Ectodermal cell (in vitro differentiated cells): ENCODE measurements around the gene NCAN.
"Not testable (repeated sequence)": the region's sequence is repeated elsewhere in the genome, so short reads cannot be mapped to it uniquely, and the experiment has no call there.

Experiments used
- H3K27ac ChIP-seq: 2 replicates; pipeline ENCODE4 v1.7.0; 2013; ENCODE audit warnings: mild to moderate bottlenecking, low read depth, low read length; ENCODE audit not compliant: insufficient read depth, poor library complexity, severe bottlenecking
- H3K27me3 ChIP-seq: 2 replicates; pipeline ENCODE4 v1.7.0; 2013; ENCODE audit warnings: mild to moderate bottlenecking, low read length; ENCODE audit not compliant: insufficient read depth, control insufficient read depth, poor library complexity, severe bottlenecking
- H3K36me3 ChIP-seq: one replicate; pipeline ENCODE4 v1.7.0; 2013; ENCODE audit warnings: low read length; ENCODE audit not compliant: control insufficient read depth, insufficient read depth
- H3K4me1 ChIP-seq: one replicate; pipeline ENCODE4 v1.7.0; 2013; ENCODE audit warnings: low read length; ENCODE audit not compliant: control insufficient read depth, insufficient read depth
- H3K4me3 ChIP-seq: 2 replicates; pipeline ENCODE4 v1.7.0; 2013; ENCODE audit warnings: low read depth, low read length, control low read depth; ENCODE audit not compliant: insufficient read depth
- H3K9me3 ChIP-seq: 2 replicates; pipeline ENCODE4 v1.7.0; 2013; ENCODE audit warnings: mild to moderate bottlenecking, low read length, moderate library complexity; ENCODE audit not compliant: control insufficient read depth
- WGBS, 2 experiments: methylation state at CpG; one replicate each; pipeline ENCODE4 v1.1.7; 2013; ENCODE audit warnings: missing lambda C conversion rate in 2 of 2; 5-methylcytosine and 5-hydroxymethylcytosine counted together

Gene NCAN

DNA sequence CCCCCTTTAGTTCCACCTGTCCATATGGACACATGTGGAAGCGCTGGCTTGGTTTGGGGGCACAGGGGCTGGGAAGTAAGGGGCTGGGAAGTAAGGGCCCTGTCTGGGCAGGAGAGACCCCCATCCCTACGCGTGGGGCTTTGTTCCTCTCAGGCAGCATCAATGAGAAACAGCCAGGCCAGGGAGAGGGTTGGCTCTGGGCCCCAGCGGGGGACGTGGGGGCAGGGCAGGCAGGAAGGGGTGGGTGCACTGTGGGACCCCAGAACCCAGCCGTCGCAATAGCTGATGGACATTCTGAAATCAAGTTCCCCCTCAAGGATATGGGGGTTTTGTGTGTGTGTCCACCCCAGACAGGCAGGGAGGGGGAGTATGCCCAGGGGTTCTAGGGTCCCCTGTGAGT lies 1.2 kb downstream of the NCAN start:
- H3K27ac ChIP-seq = no peak overlapping the region
- H3K4me1 ChIP-seq = peaks cover 6% of the 10 kb centered on the region
- H3K4me3 ChIP-seq = no peak overlapping the region
- H3K9me3 ChIP-seq = no peaks in the 10 kb centered on the region
- peaks cover 63% of the 10 kb centered on the region for H3K27me3 ChIP-seq
- 18 to 19% methylated on average over 7 of the region's 7 CpGs for WGBS, 2 experiments
- no peaks in the 10 kb centered on the region for H3K36me3 ChIP-seq

DNA sequence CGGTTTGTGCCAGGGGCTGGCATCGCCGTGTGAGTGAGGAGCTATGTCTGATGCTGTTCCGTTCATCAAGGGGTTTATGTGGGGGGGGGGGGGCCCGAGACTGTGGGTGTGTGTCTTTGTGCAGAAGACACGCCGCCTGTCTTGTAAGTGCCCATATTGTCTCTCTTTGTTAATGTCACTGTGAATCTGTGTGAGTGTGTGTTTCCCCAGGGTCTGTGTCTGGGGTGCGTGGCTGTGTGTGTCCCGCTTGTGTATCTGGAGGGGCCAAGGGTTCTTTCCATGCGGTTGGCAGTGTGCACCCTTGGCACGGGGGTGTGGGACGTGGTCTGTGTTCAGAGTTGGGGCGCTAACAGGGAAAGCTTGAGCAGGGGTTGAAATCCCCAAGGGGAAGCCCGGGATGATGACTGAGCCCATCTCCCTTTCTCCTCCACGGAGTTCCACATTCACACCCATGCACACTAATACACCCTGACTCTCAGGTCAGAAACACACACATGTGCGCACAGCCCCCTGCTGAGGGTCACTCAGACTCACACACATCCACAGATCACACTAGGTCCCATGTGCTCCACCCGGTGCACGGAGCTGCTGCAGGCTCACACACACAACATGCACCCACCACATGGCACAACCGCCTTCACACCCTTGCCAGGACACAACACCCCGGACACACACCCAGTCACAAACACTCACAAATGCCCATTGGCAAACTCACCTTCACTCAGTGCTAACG lies 1.8 kb downstream of the NCAN start:
- H3K27ac ChIP-seq = no peak overlapping the region
- H3K36me3 ChIP-seq = no peaks in the 10 kb centered on the region
- H3K4me1 ChIP-seq = peaks cover 5% of the 10 kb centered on the region
- WGBS, 2 experiments = 45 to 50% methylated on average over 20 to 21 of the region's 21 CpGs
- H3K27me3 ChIP-seq = peaks cover 63% of the 10 kb centered on the region
- no peaks in the 10 kb centered on the region for H3K9me3 ChIP-seq
- no peak overlapping the region for H3K4me3 ChIP-seq

DNA sequence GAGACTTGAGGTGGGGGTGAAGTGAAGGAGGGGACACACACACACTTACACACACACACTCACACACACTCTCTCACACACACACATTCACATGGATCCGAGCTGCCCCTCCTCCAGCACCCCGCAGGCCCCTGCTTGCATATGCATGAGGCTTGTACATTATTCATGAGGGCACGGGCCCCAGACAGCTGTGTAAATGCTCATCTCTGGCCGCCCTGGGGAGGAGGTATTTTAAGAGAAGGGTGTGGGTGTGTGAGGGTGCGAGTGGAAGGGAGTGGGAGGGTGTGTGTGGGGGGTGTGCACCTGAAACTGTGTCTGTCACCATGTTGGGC lies 2.4 kb downstream of the NCAN start:
- no peak overlapping the region for H3K4me3 ChIP-seq
- H3K36me3 ChIP-seq = no peaks in the 10 kb centered on the region
- H3K9me3 ChIP-seq = no peaks in the 10 kb centered on the region
- peaks cover 5% of the 10 kb centered on the region for H3K4me1 ChIP-seq
- H3K27ac ChIP-seq = no peak overlapping the region
- 5% methylated on average over 5 of the region's 5 CpGs for WGBS, 2 experiments
- H3K27me3 ChIP-seq = peaks cover 57% of the 10 kb centered on the region

DNA sequence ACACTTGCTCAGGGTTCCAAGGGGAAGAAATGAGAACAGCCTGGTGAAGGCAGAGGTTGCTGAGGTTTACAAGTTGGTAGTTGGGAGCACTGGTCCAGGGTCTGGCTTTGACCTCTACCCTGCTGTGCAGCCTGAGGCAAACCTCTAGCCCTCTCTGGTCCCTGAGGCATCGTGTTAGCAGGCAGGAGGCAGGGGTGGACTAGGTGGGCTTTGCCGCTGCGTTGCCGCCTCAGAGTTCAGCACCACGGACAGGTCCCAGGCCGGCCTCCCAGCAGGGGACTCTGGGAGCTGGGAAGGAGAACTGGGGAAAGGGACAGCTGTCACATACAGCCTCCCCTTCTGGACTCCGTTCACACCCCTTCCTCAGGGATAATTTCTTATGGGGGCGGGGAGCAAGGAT lies 3.1 kb downstream of the NCAN start:
- Histone ChIP-seq H3K4me1 (peaks cover 5% of the 10 kb centered on the region), H3K4me3 (no peak overlapping the region), H3K27ac (no peak overlapping the region), H3K27me3 (peaks cover 50% of the 10 kb centered on the region), H3K9me3 (no peaks in the 10 kb centered on the region), H3K36me3 (no peaks in the 10 kb centered on the region)
- 1 to 2% methylated on average over 8 of the region's 8 CpGs for WGBS, 2 experiments

DNA sequence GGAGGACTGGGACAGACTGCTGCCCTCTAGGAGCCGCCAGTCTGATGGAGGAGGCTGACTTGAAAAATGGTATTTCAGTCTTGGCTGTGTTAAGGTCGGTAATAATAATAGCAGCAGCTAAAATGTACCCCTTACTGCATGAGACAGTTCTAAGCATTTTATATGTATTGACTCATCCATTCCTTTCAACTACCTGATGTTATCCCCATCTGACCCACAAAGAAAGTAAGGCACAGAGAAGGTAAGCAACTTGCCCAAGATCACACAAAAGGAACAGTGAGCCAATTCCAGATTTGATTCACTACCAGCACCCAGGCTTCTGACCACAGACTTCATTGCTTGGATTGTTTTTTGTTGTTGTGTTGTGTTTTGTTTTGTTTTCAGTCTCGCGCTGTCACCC lies 4.0 kb downstream of the NCAN start:
- Histone ChIP-seq H3K9me3 (no peaks in the 10 kb centered on the region), H3K27ac (no peak overlapping the region), H3K4me1 (peaks cover 5% of the 10 kb centered on the region), H3K36me3 (no peaks in the 10 kb centered on the region), H3K27me3 (peaks cover 41% of the 10 kb centered on the region), H3K4me3 (no peak overlapping the region)
- WGBS, 2 experiments = 69 to 83% methylated on average over 3 to 4 of the region's 4 CpGs

- Histone ChIP-seq H3K27ac (no peak overlapping the region), H3K36me3 (no peaks in the 10 kb centered on the region), H3K27me3 (peaks cover 28% of the 10 kb centered on the region), H3K9me3 (no peaks in the 10 kb centered on the region), H3K4me1 (peaks cover 5% of the 10 kb centered on the region), H3K4me3 (no peak overlapping the region)
- 36% methylated on average over 4 of the region's 4 CpGs for WGBS, 2 experiments
Measured at GRCh38 chr19:19217099-19217498, 5.3 kb downstream of the NCAN start.

DNA sequence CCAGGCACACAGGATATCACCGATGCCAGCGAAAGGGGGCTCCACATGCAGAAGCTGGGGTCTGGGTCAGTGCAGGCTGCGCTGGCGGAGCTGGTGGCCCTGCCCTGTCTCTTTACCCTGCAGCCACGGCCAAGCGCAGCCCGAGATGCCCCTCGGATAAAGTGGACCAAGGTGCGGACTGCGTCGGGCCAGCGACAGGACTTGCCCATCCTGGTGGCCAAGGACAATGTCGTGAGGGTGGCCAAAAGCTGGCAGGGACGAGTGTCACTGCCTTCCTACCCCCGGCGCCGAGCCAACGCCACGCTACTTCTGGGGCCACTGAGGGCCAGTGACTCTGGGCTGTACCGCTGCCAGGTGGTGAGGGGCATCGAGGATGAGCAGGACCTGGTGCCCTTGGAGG lies 7.2 kb downstream of the NCAN start:
- Histone ChIP-seq H3K9me3 (no peaks in the 10 kb centered on the region), H3K36me3 (no peaks in the 10 kb centered on the region), H3K27me3 (peaks cover 15% of the 10 kb centered on the region), H3K27ac (no peak overlapping the region), H3K4me3 (no peak overlapping the region), H3K4me1 (no peaks in the 10 kb centered on the region)
- 89% methylated on average over 21 of the region's 21 CpGs for WGBS, 2 experiments

DNA sequence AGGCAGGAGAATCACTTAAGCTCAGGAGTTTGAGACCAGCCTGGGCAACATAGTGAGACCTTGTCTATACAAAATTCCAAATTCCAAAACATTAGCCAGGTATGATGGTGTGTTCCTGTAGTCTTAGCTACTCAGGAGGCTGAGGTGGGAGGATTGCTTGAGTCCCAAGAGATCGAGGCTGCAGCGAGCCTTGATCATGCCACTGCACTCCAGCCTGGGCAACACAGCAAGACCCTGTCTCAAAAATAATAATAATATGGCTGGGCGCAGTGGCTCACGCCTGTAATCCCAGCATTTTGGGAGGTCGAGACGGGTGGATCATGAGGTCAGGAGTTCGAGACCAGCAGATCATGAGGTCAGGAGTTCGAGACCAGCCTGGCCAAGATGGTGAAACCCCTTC lies 9.2 kb downstream of the NCAN start:
- H3K36me3 ChIP-seq, H3K4me3 ChIP-seq, H3K27ac ChIP-seq, H3K4me1 ChIP-seq, H3K9me3 ChIP-seq: not testable (repeated sequence)
- H3K27me3 ChIP-seq = peaks cover 27% of the 10 kb centered on the region
- 85 to 89% methylated on average over 8 of the region's 8 CpGs for WGBS, 2 experiments

DNA sequence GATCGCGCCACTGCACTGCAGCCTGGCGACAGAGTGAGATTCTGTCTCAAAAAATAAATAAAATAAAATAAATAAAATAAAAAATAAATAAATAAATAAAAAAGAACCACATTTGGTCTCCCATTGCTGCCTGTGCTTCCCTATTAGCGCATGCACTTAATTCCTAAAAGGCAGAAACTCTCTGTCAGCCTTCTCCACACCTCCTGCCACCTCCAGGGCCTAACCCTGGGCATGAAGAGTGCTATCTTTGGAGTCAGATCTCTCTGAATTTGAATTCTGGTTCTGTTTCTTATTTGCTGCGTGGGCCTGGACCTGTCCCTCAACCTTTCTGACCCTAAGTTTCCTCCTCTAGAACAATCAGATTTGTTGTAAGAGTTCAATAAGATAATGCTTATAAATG lies 11.3 kb downstream of the NCAN start:
- Histone ChIP-seq H3K27me3 (peaks cover 33% of the 10 kb centered on the region), H3K4me3 (no peak overlapping the region), H3K27ac (no peak overlapping the region), H3K36me3 (no peaks in the 10 kb centered on the region), H3K9me3 (no peaks in the 10 kb centered on the region), H3K4me1 (no peaks in the 10 kb centered on the region)
- WGBS, 2 experiments = 89 to 91% methylated on average over 2 of the region's 5 CpGs

DNA sequence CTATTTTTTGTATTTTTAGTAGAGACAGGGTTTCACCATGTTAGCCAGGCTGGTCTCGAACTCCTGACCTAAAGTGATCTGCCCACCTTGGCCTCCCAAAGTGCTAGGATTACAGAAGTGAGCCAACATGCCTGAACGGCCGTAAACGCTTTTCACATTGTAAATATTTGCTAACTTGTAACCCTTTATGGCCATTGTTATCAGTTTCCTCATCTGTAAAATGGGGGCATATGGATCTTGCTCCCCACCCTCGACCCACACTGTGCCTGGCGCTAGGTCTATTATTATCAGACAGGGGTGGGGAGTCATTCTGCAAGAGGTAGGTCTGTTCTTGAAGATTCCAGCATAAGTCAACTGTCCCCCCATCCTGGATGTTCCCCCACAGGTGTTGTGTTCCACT lies 11.9 kb downstream of the NCAN start:
- Histone ChIP-seq H3K27ac (no peak overlapping the region), H3K9me3 (no peaks in the 10 kb centered on the region), H3K27me3 (peaks cover 33% of the 10 kb centered on the region), H3K4me3 (no peak overlapping the region), H3K36me3 (no peaks in the 10 kb centered on the region), H3K4me1 (no peaks in the 10 kb centered on the region)
- 85 to 94% methylated on average over 6 of the region's 6 CpGs for WGBS, 2 experiments
